HepG2 (cell line): ENCODE measurements around the gene HIRA. TPM values are rescaled to one million over a fixed set of nuclear protein-coding genes. Genes with fewer than 3 reads are reported as not detected.

Source experiments
- ELF1 ChIP-seq: sonication (generic); formaldehyde crosslinking; IDR thresholded peaks from 2 replicates; pipeline ENCODE4 v1.4.0; 2020; ENCODE audit warnings: missing genetic modification reagents
- KMT2B ChIP-seq: IDR thresholded peaks from 2 replicates; pipeline ENCODE4 v1.6.1; 2016; ENCODE audit warnings: missing genetic modification reagents, missing compliant biosample characterization
- MEIS2 ChIP-seq: sonication (generic); formaldehyde crosslinking; IDR thresholded peaks from 2 replicates; pipeline ENCODE4 v1.9.0; 2021; ENCODE audit warnings: mild to moderate bottlenecking, missing genetic modification reagents
- NFE2 ChIP-seq: sonication (generic); formaldehyde crosslinking; IDR thresholded peaks from 2 replicates; pipeline ENCODE4 v1.4.0; 2020; ENCODE audit warnings: missing genetic modification reagents
- PHF20 ChIP-seq: sonication (generic); formaldehyde crosslinking; IDR thresholded peaks from 2 replicates; pipeline ENCODE4 v1.5.0; 2020; ENCODE audit warnings: mild to moderate bottlenecking, missing genetic modification reagents
- PHF8 ChIP-seq: sonication (generic); formaldehyde crosslinking; IDR thresholded peaks from 2 replicates; pipeline ENCODE4 v1.5.0; 2020; ENCODE audit warnings: missing genetic modification reagents
- PPARG ChIP-seq: conservative IDR thresholded peaks from 2 replicates; pipeline ENCODE4 v1.6.1; 2016; ENCODE audit warnings: missing biosample characterization, missing genetic modification reagents
- TOE1 ChIP-seq: sonication (generic); formaldehyde crosslinking; IDR thresholded peaks from 2 replicates; pipeline ENCODE4 v1.4.0; 2020; ENCODE audit warnings: mild to moderate bottlenecking, missing genetic modification reagents
- TOPORS ChIP-seq: sonication (generic); formaldehyde crosslinking; IDR thresholded peaks from 2 replicates; pipeline ENCODE4 v1.8.0; 2023; ENCODE audit warnings: mild to moderate bottlenecking, missing genetic modification reagents
- YEATS2 ChIP-seq: sonication (generic); formaldehyde crosslinking; IDR thresholded peaks from 2 replicates; pipeline ENCODE4 v1.4.0; 2020; ENCODE audit warnings: missing genetic modification reagents, borderline replicate concordance
- ZBTB7B ChIP-seq: sonication (generic); formaldehyde crosslinking; IDR thresholded peaks from 2 replicates; pipeline ENCODE4 v1.4.0; 2020; ENCODE audit warnings: missing genetic modification reagents
- polyA plus RNA-seq, 8 experiments: library from polyadenylated mRNA; depleted of rRNA in 3 of 8; stranded (reverse) in 7 of 8; unstranded in 1 of 8; fragments of >200 nt; fragmentation: Illumina TruSeq in 4 of 8; extraction: Trizol in 4 of 8; gene quantifications; 2 replicates each; pipeline versions ENCODE4 v1.2.1 to v1.2.3, GENCODE V29; 2011 to 2016; ENCODE audit warnings: low read depth in 4 of 8, missing spikeins in 1 of 8, mixed read lengths in 1 of 8; ENCODE audit not compliant: insufficient read depth in 1 of 8
- total RNA-seq, 5 experiments: library from RNA; depleted of rRNA; stranded (reverse); fragments of >200 nt; fragmentation: Illumina TruSeq; extraction: Trizol; gene quantifications; 2 replicates each; pipeline ENCODE4 v1.2.3, GENCODE V29; 2016; ENCODE audit warnings: low read depth in 1 of 5
- TF ChIP-seq, protein P1 (sequence below): sonication (generic); formaldehyde crosslinking; IDR thresholded peaks from 2 replicates; pipeline ENCODE4 v1.5.1; 2020; ENCODE audit warnings: missing genetic modification reagents, mild to moderate bottlenecking, borderline replicate concordance
- TF ChIP-seq, protein P2 (sequence below): IDR thresholded peaks from 2 replicates; pipeline ENCODE4 v1.4.0; 2020; ENCODE audit warnings: mild to moderate bottlenecking, missing genetic modification reagents
- TF ChIP-seq, protein P3 (sequence below): sonication (generic); formaldehyde crosslinking; IDR thresholded peaks from 2 replicates; pipeline ENCODE4 v1.5.1; 2020; ENCODE audit warnings: missing genetic modification reagents, mild to moderate bottlenecking, borderline replicate concordance
- TF ChIP-seq, protein P4 (sequence below): sonication (generic); formaldehyde crosslinking; conservative IDR thresholded peaks from 2 replicates; pipeline ENCODE4 v1.4.0; 2020; ENCODE audit warnings: mild to moderate bottlenecking, missing genetic modification reagents, moderate library complexity

Gene HIRA
- total and polyA plus RNA-seq, 2 of the 13 experiments (the other 11 are each of a cell fraction or from before 2014, with no cell fraction given), result 21.5 to 29.2 TPM

DNA sequence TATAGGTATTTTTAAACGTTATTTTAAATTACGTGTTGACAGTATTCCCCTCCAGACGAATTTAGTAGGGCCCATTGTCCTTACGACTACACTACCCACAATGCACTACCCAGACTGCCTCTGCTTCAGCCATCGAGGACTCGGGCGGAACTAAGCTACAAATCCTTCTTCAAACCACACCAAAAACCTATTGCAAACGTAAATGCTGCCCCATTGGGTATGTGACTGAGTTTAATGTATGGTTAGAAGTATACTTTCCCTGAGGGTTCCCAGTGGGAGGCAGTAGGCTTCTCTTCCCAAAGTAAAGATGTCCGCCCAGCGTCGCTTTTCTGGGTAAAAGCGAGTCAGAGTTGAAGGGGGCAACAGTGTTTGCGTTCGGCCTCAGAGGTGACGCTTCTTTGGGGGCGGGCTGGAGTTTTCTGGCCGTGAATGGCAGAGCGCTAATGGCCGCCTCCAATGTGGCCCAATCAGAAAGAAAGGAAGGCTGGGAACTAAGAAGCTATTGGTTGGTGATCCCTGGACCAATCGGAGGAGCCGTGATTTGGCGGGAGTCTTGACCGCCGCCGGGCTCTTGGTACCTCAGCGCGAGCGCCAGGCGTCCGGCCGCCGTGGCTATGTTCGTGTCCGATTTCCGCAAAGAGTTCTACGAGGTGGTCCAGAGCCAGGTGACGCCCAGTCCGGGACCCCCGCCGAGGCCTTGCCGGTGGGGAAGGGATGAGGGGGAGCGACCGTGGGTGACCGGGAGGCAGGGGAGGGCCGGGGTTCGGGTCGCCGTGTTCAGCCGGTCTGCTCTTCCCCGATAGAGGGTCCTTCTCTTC, 48.0 kb upstream of the HIRA start, which contains the start of gene CDC45 (continued):
- peak; percentile 72 for TF ChIP-seq PHF8 (CRISPR knock-in tag)
- TF ChIP-seq, protein P1, sequence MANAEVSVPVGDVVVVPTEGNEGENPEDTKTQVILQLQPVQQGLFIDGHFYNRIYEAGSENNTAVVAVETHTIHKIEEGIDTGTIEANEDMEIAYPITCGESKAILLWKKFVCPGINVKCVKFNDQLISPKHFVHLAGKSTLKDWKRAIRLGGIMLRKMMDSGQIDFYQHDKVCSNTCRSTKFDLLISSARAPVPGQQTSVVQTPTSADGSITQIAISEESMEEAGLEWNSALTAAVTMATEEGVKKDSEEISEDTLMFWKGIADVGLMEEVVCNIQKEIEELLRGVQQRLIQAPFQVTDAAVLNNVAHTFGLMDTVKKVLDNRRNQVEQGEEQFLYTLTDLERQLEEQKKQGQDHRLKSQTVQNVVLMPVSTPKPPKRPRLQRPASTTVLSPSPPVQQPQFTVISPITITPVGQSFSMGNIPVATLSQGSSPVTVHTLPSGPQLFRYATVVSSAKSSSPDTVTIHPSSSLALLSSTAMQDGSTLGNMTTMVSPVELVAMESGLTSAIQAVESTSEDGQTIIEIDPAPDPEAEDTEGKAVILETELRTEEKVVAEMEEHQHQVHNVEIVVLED (CRISPR knock-in tag), result peak; percentile 85; the same call in 1 of the 2 replicates
- peak; percentile 85 for TF ChIP-seq PHF20 (CRISPR knock-in tag)
- no peak for TF ChIP-seq NFE2
- TF ChIP-seq, protein P2, sequence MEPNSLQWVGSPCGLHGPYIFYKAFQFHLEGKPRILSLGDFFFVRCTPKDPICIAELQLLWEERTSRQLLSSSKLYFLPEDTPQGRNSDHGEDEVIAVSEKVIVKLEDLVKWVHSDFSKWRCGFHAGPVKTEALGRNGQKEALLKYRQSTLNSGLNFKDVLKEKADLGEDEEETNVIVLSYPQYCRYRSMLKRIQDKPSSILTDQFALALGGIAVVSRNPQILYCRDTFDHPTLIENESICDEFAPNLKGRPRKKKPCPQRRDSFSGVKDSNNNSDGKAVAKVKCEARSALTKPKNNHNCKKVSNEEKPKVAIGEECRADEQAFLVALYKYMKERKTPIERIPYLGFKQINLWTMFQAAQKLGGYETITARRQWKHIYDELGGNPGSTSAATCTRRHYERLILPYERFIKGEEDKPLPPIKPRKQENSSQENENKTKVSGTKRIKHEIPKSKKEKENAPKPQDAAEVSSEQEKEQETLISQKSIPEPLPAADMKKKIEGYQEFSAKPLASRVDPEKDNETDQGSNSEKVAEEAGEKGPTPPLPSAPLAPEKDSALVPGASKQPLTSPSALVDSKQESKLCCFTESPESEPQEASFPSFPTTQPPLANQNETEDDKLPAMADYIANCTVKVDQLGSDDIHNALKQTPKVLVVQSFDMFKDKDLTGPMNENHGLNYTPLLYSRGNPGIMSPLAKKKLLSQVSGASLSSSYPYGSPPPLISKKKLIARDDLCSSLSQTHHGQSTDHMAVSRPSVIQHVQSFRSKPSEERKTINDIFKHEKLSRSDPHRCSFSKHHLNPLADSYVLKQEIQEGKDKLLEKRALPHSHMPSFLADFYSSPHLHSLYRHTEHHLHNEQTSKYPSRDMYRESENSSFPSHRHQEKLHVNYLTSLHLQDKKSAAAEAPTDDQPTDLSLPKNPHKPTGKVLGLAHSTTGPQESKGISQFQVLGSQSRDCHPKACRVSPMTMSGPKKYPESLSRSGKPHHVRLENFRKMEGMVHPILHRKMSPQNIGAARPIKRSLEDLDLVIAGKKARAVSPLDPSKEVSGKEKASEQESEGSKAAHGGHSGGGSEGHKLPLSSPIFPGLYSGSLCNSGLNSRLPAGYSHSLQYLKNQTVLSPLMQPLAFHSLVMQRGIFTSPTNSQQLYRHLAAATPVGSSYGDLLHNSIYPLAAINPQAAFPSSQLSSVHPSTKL (CRISPR knock-in tag), result no peak
- TF ChIP-seq MEIS2, result no peak
- TF ChIP-seq, protein P3, sequence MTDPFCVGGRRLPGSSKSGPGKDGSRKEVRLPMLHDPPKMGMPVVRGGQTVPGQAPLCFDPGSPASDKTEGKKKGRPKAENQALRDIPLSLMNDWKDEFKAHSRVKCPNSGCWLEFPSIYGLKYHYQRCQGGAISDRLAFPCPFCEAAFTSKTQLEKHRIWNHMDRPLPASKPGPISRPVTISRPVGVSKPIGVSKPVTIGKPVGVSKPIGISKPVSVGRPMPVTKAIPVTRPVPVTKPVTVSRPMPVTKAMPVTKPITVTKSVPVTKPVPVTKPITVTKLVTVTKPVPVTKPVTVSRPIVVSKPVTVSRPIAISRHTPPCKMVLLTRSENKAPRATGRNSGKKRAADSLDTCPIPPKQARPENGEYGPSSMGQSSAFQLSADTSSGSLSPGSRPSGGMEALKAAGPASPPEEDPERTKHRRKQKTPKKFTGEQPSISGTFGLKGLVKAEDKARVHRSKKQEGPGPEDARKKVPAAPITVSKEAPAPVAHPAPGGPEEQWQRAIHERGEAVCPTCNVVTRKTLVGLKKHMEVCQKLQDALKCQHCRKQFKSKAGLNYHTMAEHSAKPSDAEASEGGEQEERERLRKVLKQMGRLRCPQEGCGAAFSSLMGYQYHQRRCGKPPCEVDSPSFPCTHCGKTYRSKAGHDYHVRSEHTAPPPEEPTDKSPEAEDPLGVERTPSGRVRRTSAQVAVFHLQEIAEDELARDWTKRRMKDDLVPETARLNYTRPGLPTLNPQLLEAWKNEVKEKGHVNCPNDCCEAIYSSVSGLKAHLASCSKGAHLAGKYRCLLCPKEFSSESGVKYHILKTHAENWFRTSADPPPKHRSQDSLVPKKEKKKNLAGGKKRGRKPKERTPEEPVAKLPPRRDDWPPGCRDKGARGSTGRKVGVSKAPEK (CRISPR knock-in tag), result no peak
- TF ChIP-seq TOE1 (CRISPR knock-in tag), result no peak
- 0 out of 2 replicates have a peak, but pooled peaks have one; percentile 27 for TF ChIP-seq PPARG (CRISPR knock-in tag)
- TF ChIP-seq ELF1 (CRISPR knock-in tag), result peak; percentile 98
- TF ChIP-seq, protein P4, sequence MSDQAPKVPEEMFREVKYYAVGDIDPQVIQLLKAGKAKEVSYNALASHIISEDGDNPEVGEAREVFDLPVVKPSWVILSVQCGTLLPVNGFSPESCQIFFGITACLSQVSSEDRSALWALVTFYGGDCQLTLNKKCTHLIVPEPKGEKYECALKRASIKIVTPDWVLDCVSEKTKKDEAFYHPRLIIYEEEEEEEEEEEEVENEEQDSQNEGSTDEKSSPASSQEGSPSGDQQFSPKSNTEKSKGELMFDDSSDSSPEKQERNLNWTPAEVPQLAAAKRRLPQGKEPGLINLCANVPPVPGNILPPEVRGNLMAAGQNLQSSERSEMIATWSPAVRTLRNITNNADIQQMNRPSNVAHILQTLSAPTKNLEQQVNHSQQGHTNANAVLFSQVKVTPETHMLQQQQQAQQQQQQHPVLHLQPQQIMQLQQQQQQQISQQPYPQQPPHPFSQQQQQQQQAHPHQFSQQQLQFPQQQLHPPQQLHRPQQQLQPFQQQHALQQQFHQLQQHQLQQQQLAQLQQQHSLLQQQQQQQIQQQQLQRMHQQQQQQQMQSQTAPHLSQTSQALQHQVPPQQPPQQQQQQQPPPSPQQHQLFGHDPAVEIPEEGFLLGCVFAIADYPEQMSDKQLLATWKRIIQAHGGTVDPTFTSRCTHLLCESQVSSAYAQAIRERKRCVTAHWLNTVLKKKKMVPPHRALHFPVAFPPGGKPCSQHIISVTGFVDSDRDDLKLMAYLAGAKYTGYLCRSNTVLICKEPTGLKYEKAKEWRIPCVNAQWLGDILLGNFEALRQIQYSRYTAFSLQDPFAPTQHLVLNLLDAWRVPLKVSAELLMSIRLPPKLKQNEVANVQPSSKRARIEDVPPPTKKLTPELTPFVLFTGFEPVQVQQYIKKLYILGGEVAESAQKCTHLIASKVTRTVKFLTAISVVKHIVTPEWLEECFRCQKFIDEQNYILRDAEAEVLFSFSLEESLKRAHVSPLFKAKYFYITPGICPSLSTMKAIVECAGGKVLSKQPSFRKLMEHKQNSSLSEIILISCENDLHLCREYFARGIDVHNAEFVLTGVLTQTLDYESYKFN (CRISPR knock-in tag), result 0 out of 2 replicates have a peak, but pooled peaks have one; percentile 9
- TF ChIP-seq TOPORS (CRISPR knock-in tag), result no peak
- TF ChIP-seq ZBTB7B, result peak; percentile 12; the same call in 1 of the 2 replicates
- TF ChIP-seq YEATS2, result peak; percentile 71; the same call in 1 of the 2 replicates
- peak; percentile 46; the same call in 1 of the 2 replicates for TF ChIP-seq KMT2B (CRISPR knock-in tag)
